SU-DHL-6 (cell line): Measurements from ENCODE around the gene PRDM11.

ENCODE experiments used
- H2AFZ ChIP-seq: fragments of 200-600 bp; sonication (generic); 2 replicates; pipeline ENCODE4 v1.6.1; 2014; ENCODE audit warnings: low read depth, mild to moderate bottlenecking, moderate library complexity, mixed read lengths, antibody characterized with exemption, low read length; ENCODE audit not compliant: severe bottlenecking
- H3F3A ChIP-seq: fragments of 200-600 bp; shearing (Covaris generic); 2 replicates; pipeline ENCODE4 v1.6.0; 2016; ENCODE audit warnings: antibody characterized with exemption, mild to moderate bottlenecking; ENCODE audit not compliant: insufficient read depth
- H3K27ac ChIP-seq: fragments of 200-600 bp; sonication (generic); 2 replicates; pipeline ENCODE4 v1.5.1; 2016; ENCODE audit warnings: low read depth, mild to moderate bottlenecking, low read length, moderate library complexity, mixed read lengths
- H3K27me3 ChIP-seq: fragments of 200-600 bp; sonication (generic), shearing (Covaris generic); 2 replicates; pipeline ENCODE4 v1.6.0; 2014; ENCODE audit warnings: mild to moderate bottlenecking, low read length
- H3K36me3 ChIP-seq: fragments of 200-600 bp; sonication (generic); 2 replicates; pipeline ENCODE4 v1.6.1; 2014; ENCODE audit warnings: mild to moderate bottlenecking, low read length, mixed read lengths
- H3K4me2 ChIP-seq: fragments of 300-600, 200-600 bp; shearing (Covaris generic), sonication (generic); 2 replicates; pipeline ENCODE4 v1.6.0; 2014; ENCODE audit warnings: low read length, low read depth, mild to moderate bottlenecking; ENCODE audit not compliant: poor library complexity, severe bottlenecking
- H3K4me3 ChIP-seq: fragments of 200-600 bp; sonication (generic); 2 replicates; pipeline ENCODE4 v1.5.1; 2014; ENCODE audit warnings: antibody characterized with exemption, low read length, mild to moderate bottlenecking, mixed read lengths; ENCODE audit not compliant: insufficient read depth, poor library complexity, severe bottlenecking
- H3K79me2 ChIP-seq: fragments of 200-600 bp; sonication (generic); 2 replicates; pipeline ENCODE4 v1.6.1; 2014; ENCODE audit warnings: mild to moderate bottlenecking, low read length, moderate library complexity; ENCODE audit not compliant: insufficient read depth
- H3K9ac ChIP-seq: fragments of 200-600 bp; sonication (generic); 2 replicates; pipeline ENCODE4 v1.7.0; 2014; ENCODE audit warnings: mild to moderate bottlenecking, low read length
- H3K9me2 ChIP-seq: fragments of 200-600 bp; sonication (generic); replicated peaks from 2 replicates; pipeline ENCODE4 v1.6.1; 2014; ENCODE audit warnings: low read length; ENCODE audit not compliant: insufficient read depth
- H3K9me3 ChIP-seq: fragments of 200-600 bp; sonication (generic); 2 replicates; pipeline ENCODE4 v1.6.1; 2014; ENCODE audit warnings: low read length, mixed read lengths; ENCODE audit not compliant: insufficient read depth
- H4K20me1 ChIP-seq: fragments of 200-600 bp; sonication (generic); 2 replicates; pipeline ENCODE4 v1.6.1; 2014; ENCODE audit warnings: low read depth, mild to moderate bottlenecking, antibody characterized with exemption, low read length, moderate library complexity, mixed read lengths
- CTCF ChIP-seq: fragments of 200-600 bp; sonication (generic); IDR thresholded peaks from one replicate; pipeline ENCODE4 v1.5.1; 2017; ENCODE audit warnings: antibody characterized with exemption, mild to moderate bottlenecking, low read length, moderate library complexity; ENCODE audit not compliant: insufficient read depth, poor library complexity, severe bottlenecking
- EZH2phosphoT487 ChIP-seq: fragments of 200-600 bp; sonication (generic), shearing (Covaris generic); conservative IDR thresholded peaks from 2 replicates; pipeline ENCODE4 v1.6.1; 2018; ENCODE audit warnings: mild to moderate bottlenecking, antibody characterized with exemption, low read length, moderate library complexity, mixed read lengths

The PRDM11 gene

GRCh38 chr11:45161252-45162063 lies 15.0 kb downstream of the PRDM11 start:
- Histone ChIP-seq H3K9ac (no peak overlapping the region), H3K36me3 (no peaks in the 10 kb centered on the region), H3K79me2 (no peaks in the 10 kb centered on the region), H3K4me2 (no peak overlapping the region), H3K9me3 (no peaks in the 10 kb centered on the region), H4K20me1 (no peaks in the 10 kb centered on the region; the same call in 1 of the 2 replicates), H3K27ac (no peak overlapping the region), H3F3A (no peaks in the 10 kb centered on the region), H3K27me3 (no peaks in the 10 kb centered on the region), H2AFZ (no peak overlapping the region), H3K9me2 (no peaks in the 10 kb centered on the region), H3K4me3 (no peak overlapping the region)
- no peak for TF ChIP-seq CTCF
- TF ChIP-seq EZH2phosphoT487: no peak

- no peaks in the 10 kb centered on the region for H3K27me3 ChIP-seq
- no peak overlapping the region for H3K9ac ChIP-seq
- TF ChIP-seq CTCF: no peak
- no peak for TF ChIP-seq EZH2phosphoT487
- no peaks in the 10 kb centered on the region for H3F3A ChIP-seq
- no peaks in the 10 kb centered on the region for H3K9me3 ChIP-seq
- no peaks in the 10 kb centered on the region for H3K79me2 ChIP-seq
- no peak overlapping the region for H3K4me3 ChIP-seq
- H3K27ac ChIP-seq: no peak overlapping the region
- no peaks in the 10 kb centered on the region for H3K36me3 ChIP-seq
- H2AFZ ChIP-seq: no peak overlapping the region
- H3K9me2 ChIP-seq: no peaks in the 10 kb centered on the region
- no peaks in the 10 kb centered on the region; the same call in 1 of the 2 replicates for H4K20me1 ChIP-seq
- H3K4me2 ChIP-seq: no peak overlapping the region
Observed at GRCh38 chr11:45162064-45162375, 15.6 kb downstream of the PRDM11 start.

GRCh38 chr11:45162916-45163879 lies 16.8 kb downstream of the PRDM11 start:
- Histone ChIP-seq H3F3A (no peaks in the 10 kb centered on the region), H2AFZ (no peak overlapping the region), H3K9me3 (no peaks in the 10 kb centered on the region), H3K9me2 (no peaks in the 10 kb centered on the region), H3K36me3 (no peaks in the 10 kb centered on the region), H3K27me3 (no peaks in the 10 kb centered on the region), H3K4me2 (no peak overlapping the region), H3K9ac (no peak overlapping the region), H4K20me1 (no peaks in the 10 kb centered on the region; the same call in 1 of the 2 replicates), H3K27ac (no peak overlapping the region), H3K4me3 (no peak overlapping the region), H3K79me2 (no peaks in the 10 kb centered on the region)
- TF ChIP-seq CTCF: no peak
- TF ChIP-seq EZH2phosphoT487: no peak
